GM21447 (cell line): Measurements from ENCODE around the gene LAMA4.

Experiments
- ATAC-seq: cut with Tn5 transposase; IDR thresholded peaks from one replicate; pipeline ENCODE4 v1.9.1; 2021; ENCODE audit not compliant: unreplicated experiment

The LAMA4 gene

GRCh38 chr6:112253841-112254816 is at the start of gene LAMA4:
LAMA4 (minus strand) TSS chr6:112254567; CDS start chr6:112254150, 417 bp downstream.
- ATAC-seq = no peak

GRCh38 chr6:112302142-112302705 is 47.9 kb upstream of the LAMA4 start:
- ATAC-seq = no peak

DNA sequence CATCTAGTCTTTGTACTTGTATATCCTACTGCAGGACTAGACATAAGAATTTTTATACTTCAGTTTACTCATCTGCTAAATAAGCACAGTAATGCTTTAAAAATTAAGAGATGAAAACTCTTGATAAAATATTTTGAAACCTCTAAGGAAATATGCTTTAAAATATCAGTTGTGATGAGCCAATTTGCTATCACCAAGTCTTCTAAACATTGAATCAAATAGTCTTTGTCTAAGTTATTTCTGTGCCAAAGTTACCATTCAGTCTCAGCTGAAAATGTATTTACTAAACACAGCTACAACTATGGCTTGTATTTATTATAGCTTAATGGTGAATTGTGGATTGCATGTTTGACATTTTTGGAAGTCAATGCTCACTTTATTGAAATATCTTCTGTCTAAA is 46.5 kb upstream of the LAMA4 start:
- no peak for ATAC-seq

DNA sequence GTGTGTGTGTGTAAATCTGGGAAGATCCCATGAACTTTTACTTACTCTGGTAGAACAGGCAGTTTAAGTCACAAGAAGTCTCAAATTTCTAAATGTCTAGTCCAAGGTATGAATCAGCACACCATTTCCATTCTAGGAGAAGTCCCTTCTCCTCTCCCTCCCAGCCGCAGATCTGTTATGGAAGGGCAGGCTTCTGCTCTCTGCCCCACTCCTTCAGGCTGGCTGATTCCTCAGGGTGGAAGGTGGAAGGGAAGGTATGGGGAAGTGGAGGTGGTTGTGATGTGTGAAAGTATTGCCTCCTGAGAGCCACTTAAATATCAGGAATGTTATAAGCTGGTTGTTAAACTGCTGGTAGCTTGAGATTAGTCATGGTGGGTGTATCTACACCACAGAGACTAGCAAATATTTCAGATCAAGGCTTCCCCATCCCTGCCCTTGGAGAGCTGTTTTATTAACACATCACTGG is 44.5 kb upstream of the LAMA4 start:
- no peak for ATAC-seq

DNA sequence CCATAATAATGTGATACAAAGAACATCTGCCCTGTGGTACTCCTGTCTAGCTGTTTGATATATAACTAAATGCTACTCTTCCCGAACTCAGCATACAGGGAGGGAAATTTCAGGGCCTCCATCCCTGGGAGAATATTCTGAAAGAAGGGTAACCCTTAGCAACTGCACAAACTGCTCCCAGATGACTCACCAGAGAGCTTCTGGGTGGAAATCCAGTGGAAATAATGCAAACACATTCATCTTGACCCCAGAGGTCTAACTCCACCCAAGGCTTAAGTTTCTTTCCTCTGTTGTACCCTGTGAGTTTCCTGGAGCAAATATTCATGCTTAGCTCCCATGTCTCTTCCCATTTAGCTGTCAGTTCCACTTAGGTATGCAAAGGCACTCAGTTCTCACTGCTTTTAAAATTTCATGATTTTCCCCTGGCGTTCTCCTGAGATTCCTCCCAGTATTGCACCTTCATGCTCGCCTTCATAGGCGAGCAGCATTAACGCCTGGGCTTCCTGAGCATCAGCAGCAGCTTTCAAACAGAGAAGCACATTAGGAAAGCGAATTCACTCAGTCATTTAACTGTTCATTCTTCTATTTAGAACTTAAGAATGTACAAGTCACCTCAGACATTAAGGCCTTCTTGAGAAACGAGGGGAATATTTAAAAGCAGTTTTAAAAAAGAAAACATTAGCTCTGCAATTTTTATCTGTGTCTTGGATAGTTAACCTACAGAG is 43.8 kb upstream of the LAMA4 start:
- no peak for ATAC-seq

DNA sequence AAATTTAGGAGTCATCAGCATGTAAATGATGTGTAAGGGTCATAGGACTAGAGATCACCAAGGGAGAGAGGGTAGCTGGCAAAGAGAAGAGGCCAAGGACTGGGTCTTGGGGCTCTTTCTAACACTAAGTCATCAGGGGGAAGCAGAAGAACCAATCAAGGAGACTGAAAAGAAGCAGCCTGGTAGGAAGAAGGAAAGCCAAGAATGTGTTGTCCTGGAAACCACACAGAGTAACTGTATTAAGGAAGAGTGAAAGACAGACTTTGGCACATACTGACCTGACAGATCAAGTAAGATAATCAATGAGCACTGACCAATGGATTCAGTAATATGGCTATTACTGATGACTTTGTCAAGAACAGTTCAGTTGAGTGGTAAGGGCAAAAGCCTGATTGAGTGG is 42.3 kb upstream of the LAMA4 start:
- no peak for ATAC-seq

GRCh38 chr6:112296122-112296521 is 41.8 kb upstream of the LAMA4 start:
- ATAC-seq = no peak

GRCh38 chr6:112291161-112291762 is 36.9 kb upstream of the LAMA4 start:
- no peak for ATAC-seq

GRCh38 chr6:112289038-112289566 is 34.7 kb upstream of the LAMA4 start:
- no peak for ATAC-seq

DNA sequence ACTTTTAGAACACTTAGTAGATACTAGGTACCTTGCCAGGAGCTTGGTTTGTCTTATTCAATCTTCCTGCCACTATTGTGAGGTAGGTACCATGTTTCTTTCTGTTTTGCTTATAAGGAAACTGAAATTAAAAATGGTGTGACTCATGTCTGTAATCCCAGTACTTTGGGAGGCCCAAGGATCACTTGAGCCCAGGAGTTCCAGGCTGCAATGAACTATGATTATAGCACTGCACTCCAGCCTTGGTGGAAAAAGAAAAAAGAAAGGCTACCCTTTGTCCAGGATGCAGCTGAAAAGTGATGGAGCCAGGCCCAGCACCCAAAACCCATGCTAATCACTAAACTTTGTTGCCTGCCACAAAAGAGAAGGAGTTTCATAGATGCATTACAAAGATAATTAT is 34.1 kb upstream of the LAMA4 start:
- no peak for ATAC-seq

- no peak for ATAC-seq
Observed at GRCh38 chr6:112287577-112288225, 33.3 kb upstream of the LAMA4 start.

DNA sequence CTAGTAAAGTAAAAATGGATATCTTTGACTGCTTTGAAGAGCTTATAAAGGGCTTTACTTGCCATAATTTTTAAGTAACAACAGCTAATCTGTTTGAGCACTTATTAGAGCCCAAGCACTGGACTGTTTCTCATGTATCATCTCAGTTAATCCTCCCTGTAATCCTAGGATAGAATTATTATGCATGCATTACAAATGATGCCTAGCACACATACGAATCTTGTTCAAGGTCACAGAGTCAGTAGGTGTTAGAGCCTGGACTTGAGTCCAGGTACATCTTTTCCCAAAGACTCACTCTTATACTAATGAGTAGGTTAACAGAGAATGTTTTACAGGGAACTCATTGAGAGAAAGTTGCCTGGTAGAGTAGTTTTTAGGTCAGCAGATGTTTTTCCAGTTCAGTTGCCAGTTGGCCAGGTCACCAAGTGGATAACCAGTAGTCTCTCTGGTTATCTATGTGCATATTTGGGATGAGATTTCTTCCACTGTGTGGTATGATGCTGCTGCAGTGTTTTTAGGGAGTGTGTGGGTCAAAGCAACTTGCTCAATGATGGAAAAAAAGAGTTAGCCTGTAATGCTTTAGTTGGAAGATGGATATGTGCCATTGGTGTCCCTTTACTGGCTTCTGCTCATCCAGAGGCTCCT is 32.3 kb upstream of the LAMA4 start:
- no peak for ATAC-seq

DNA sequence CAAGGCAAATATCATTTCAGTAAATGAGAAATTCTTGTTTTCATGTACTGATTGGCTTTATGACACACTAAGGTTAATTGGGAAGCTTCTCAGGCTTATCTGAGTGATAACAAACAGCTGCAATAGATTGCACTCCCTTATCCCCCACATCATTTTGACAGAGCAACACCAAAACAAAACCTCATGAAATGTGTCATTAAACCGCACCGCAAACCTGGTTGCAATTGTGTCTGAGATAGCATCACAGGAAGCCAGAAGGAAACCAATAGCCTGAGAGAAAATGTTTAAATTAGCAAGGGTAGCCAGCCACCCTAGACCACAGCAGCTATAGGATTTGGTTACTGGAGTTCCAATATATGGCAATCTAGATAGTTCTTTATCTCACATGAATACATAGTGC is 31.6 kb upstream of the LAMA4 start:
- ATAC-seq = peak; percentile 65

- no peak for ATAC-seq
Observed at GRCh38 chr6:112284603-112285002, 30.2 kb upstream of the LAMA4 start.

- ATAC-seq = no peak
Observed at GRCh38 chr6:112283621-112284020, 29.3 kb upstream of the LAMA4 start.

DNA sequence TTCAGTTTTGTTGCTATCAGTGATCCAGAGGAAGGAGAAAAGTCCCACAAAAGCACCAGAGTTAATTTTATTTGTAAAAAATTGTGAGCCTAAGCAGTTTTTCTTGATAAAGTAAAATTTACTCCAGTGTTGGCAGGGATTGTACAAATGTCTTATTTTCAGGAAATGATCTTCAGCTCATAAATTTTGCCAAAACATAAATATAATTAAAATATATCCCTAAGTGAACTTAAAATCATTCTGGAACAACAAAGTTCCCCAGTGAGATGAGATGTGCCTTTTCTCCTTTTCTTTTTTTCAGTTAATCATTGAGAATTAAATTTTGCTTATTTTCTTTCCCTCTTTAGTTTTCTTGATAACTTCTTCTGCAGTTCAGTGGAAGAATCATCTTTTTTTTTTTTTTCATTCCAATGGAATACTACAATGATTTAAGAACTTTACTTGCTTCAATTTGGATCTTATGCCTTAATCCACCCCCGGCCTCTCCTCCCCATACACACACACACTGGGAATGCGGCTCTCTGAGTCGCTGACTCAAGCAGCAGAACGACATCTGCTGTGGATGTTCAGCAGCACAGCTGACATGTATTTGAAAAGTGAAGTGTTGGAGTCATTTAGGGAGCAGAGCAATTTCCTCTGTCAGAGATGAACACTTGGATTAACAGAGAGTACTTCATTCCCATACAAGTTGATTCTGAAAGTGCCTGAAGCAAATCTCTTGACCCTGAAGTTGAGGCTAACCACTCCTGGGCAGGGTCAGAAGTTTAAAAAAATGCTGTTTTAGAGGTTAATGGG is 27.7 kb upstream of the LAMA4 start:
- ATAC-seq = no peak

GRCh38 chr6:112279031-112279935 is 24.9 kb upstream of the LAMA4 start:
- ATAC-seq = no peak

DNA sequence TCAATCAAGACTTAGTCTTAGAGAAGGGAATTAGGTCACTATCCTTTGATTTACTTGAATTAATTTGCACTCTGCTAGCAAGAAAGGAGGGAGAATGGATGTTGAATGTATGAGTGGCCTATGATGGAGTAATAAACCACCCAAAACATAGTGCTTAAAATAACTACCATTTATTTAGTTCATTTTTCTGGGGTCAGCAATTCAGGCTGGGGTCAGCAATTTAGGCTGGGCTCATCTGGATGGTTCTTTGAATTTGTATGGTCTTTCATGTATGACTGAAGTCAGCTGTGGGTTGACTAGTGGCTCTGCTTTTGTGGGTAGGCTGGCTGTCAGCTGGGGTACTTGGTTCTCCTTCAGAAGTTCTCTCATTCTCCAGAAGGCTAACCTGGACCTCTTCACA is 21.0 kb upstream of the LAMA4 start:
- no peak for ATAC-seq
